Adrenal gland (tissue), 12 donors: ENCODE measurements around the gene SUN5. TPM values are rescaled to one million over a fixed set of nuclear protein-coding genes. Genes with fewer than 3 reads are reported as not detected.

Experiments used
- DNase-seq, 7 donors: peaks; one replicate each; pipeline ENCODE4 v3.0.0-alpha.2; 2019 to 2020
- H3K27ac ChIP-seq, 5 donors: fragments of 200-600 bp; sonication (generic) in 4 of 5; 1 replicate in 3 of 5; 2 replicates in 2 of 5; pipeline versions ENCODE4 v1.5.1 to v1.8.0; 2016 to 2020; ENCODE audit warnings: mild to moderate bottlenecking in 1 of 5
- H3K27me3 ChIP-seq: fragments of 200-600 bp; 2 replicates; pipeline ENCODE4 v1.8.0; 2021
- H3K36me3 ChIP-seq, 2 donors: fragments of 200-600 bp; replicated peaks in 1 of 2; 1 replicate in 1 of 2; 2 replicates in 1 of 2; pipeline versions ENCODE4 v1.5.1 to v1.8.0; 2018 to 2022
- H3K4me1 ChIP-seq, 2 donors: fragments of 200-600 bp; replicated peaks in 1 of 2; 1 replicate in 1 of 2; 2 replicates in 1 of 2; pipeline versions ENCODE4 v1.5.1 to v1.8.0; 2018 to 2021
- H3K4me3 ChIP-seq, 4 donors: fragments of 200-600 bp; sonication (generic) in 3 of 4; one replicate each; pipeline ENCODE4 v1.5.1; 2016 to 2018
- H3K9me3 ChIP-seq, 3 donors: fragments of 200-600 bp; sonication (generic) in 1 of 3; replicated peaks in 1 of 3; 1 replicate in 2 of 3; 2 replicates in 1 of 3; pipeline versions ENCODE4 v1.5.1 to v1.8.0; 2016 to 2021
- CTCF ChIP-seq, 6 experiments: fragments of 450-650 bp in 4 of 6; fragments of 200-600 bp in 2 of 6; sonication (generic) in 1 of 6; IDR thresholded peaks; 1 replicate in 5 of 6; 2 replicates in 1 of 6; pipeline versions ENCODE4 v1.5.1 to v1.8.0; 2016 to 2021; ENCODE audit warnings: antibody characterized with exemption in 6 of 6, mild to moderate bottlenecking in 2 of 6, moderate library complexity in 1 of 6
- POLR2A ChIP-seq, 2 donors: fragments of 450-650 bp; IDR thresholded peaks; one replicate each; pipeline ENCODE4 v1.6.1; 2017; ENCODE audit warnings: antibody characterized with exemption in 2 of 2, mild to moderate bottlenecking in 2 of 2, moderate library complexity in 1 of 2
- WGBS, 4 donors: extraction: QIAGEN DNeasy Blood & Tissue Kit in 2 of 4; methylation state at CpG; one replicate each; pipeline versions ENCODE4 v1.1.5 to v1.1.7; 2013 to 2017; 5-methylcytosine and 5-hydroxymethylcytosine counted together
- intact Hi-C, 2 donors: fragments of 100-400 bp; cut with DNase I; formaldehyde crosslinking; loops; one replicate each; pipeline versions ENCODE4 v1.14.1 to v1.15.0; 2022 to 2023
- polyA plus RNA-seq, 3 donors: library from polyadenylated mRNA; stranded (reverse); fragments of 200-250 nt in 2 of 3; fragments of 350-450 nt in 1 of 3; fragmentation: Illumina TruSeq in 1 of 3; extraction: RNeasy Lipid Tissue Mini Kit (QIAGEN cat#74804) in 1 of 3; gene quantifications; one replicate each; pipeline ENCODE4 v1.2.3, GENCODE V29; 2013 to 2014
- total RNA-seq, 9 donors: library from RNA; depleted of rRNA in 4 of 9; stranded (reverse); fragments of >200 nt in 4 of 9; fragments of 120-200 nt in 1 of 9; fragmentation: NEBNext Ultra II Directional in 1 of 9; extraction: Animal tissue kit (Norgen Biotek cat#: 25700) in 1 of 9; gene quantifications; one replicate each; pipeline versions ENCODE4 v1.1.0 to v1.2.4, GENCODE V29; 2013 to 2023
- donor health status: healthy with polysubstance abuse.
- donor health status: Bipolar disorder and iron deficiency.
- donor health status: DM: yes; HTN: yes; CAD: no.
- donor health status: DM: no; HTN: no; CAD: no.
- donor health status: DM: no; HTN: no; CAD: no.
- donor health status: DM: yes; HTN: yes; CAD: no.

The SUN5 gene
- total and polyA plus RNA-seq, 12 donors = not detected

GRCh38 chr20:33023439-33024242 lies 19.4 kb upstream of the SUN5 start:
- Histone ChIP-seq H3K9me3 (no peaks in the 10 kb centered on the region), H3K4me1 (no peaks in the 10 kb centered on the region), H3K27me3 (no peaks in the 10 kb centered on the region), H3K27ac (no peak overlapping the region), H3K36me3 (no peaks in the 10 kb centered on the region), H3K4me3 (no peak overlapping the region)
- WGBS, 4 donors = 63 to 81% (median 71%) methylated on average over 5 to 6 of the region's 6 CpGs
- intact Hi-C loops = no loop called here
- no peak for DNase-seq
- TF ChIP-seq CTCF (IDR thresholded peaks at IDR 0.05) = no peak
- no peak for TF ChIP-seq POLR2A (IDR thresholded peaks at IDR 0.05)

GRCh38 chr20:33022694-33023438 lies 18.6 kb upstream of the SUN5 start:
- Histone ChIP-seq H3K9me3 (no peaks in the 10 kb centered on the region), H3K4me1 (no peaks in the 10 kb centered on the region), H3K36me3 (no peaks in the 10 kb centered on the region), H3K4me3 (no peak overlapping the region), H3K27ac (no peak overlapping the region), H3K27me3 (no peaks in the 10 kb centered on the region)
- no peak for DNase-seq
- intact Hi-C loops = no loop called here
- TF ChIP-seq CTCF (IDR thresholded peaks at IDR 0.05) (no peak), POLR2A (IDR thresholded peaks at IDR 0.05) (no peak)
- WGBS, 4 donors = 65 to 78% (median 75%) methylated on average over 7 of the region's 7 CpGs

GRCh38 chr20:33022289-33022688 lies 18.1 kb upstream of the SUN5 start:
- Histone ChIP-seq H3K36me3 (no peaks in the 10 kb centered on the region), H3K4me3 (no peak overlapping the region), H3K27me3 (no peaks in the 10 kb centered on the region), H3K9me3 (no peaks in the 10 kb centered on the region), H3K4me1 (no peaks in the 10 kb centered on the region), H3K27ac (no peak overlapping the region)
- 57 to 70% (median 63%) methylated on average over 3 to 4 of the region's 4 CpGs for WGBS, 4 donors
- no peak for TF ChIP-seq CTCF (IDR thresholded peaks at IDR 0.05)
- TF ChIP-seq POLR2A (IDR thresholded peaks at IDR 0.05) = no peak
- intact Hi-C loops = no loop called here
- no peak for DNase-seq

- no peaks in the 10 kb centered on the region for H3K27me3 ChIP-seq
Measured at GRCh38 chr20:33021879-33022278, 17.6 kb upstream of the SUN5 start.

More at GRCh38 chr20:33021879-33022278, 17.6 kb upstream of the SUN5 start:
- intact Hi-C loops = no loop called here
- H3K4me3 ChIP-seq = no peak overlapping the region
- WGBS, 4 donors = 57 to 72% (median 64%) methylated on average over 2 to 3 of the region's 3 CpGs
- H3K9me3 ChIP-seq = no peaks in the 10 kb centered on the region
- no peak overlapping the region for H3K27ac ChIP-seq
- TF ChIP-seq CTCF (IDR thresholded peaks at IDR 0.05) = no peak
- TF ChIP-seq POLR2A (IDR thresholded peaks at IDR 0.05) = no peak
- no peaks in the 10 kb centered on the region for H3K4me1 ChIP-seq
- no peaks in the 10 kb centered on the region for H3K36me3 ChIP-seq
- no peak for DNase-seq
